A172 (cell line): ENCODE data around the gene HIF3A. TPM values are rescaled to one million over a fixed set of nuclear protein-coding genes. Genes with fewer than 3 reads are reported as not detected.
"Not testable (repeated sequence)": the region's sequence is repeated elsewhere in the genome, so short reads cannot be mapped to it uniquely, and the experiment has no call there.

ENCODE experiments used
- DNase-seq: peaks from one replicate; pipeline ENCODE4 v3.0.0-alpha.2; 2015; ENCODE audit warnings: low spot score
- total RNA-seq: library from RNA; depleted of rRNA; stranded (reverse); fragments of >200 nt; shearing (Covaris generic); gene quantifications from 2 replicates; pipeline ENCODE4 v1.2.3, GENCODE V29; 2014

Gene HIF3A
- total RNA-seq, 1 experiment from 2014 or later, result not detected

- DNase-seq, result no peak
Observed at GRCh38 chr19:46291829-46292228, 5.0 kb upstream of the HIF3A start.

GRCh38 chr19:46294494-46294893 lies 2.3 kb upstream of the HIF3A start:
- no peak for DNase-seq

GRCh38 chr19:46295401-46296201 lies 1.2 kb upstream of the HIF3A start:
- no peak for DNase-seq

GRCh38 chr19:46296202-46296480 lies 701 bp upstream of the HIF3A start:
- DNase-seq, result no peak

GRCh38 chr19:46297700-46298478 lies 1.0 kb downstream of the HIF3A start:
- DNase-seq, result no peak

GRCh38 chr19:46298479-46299003 lies 1.7 kb downstream of the HIF3A start:
- DNase-seq, result no peak

- DNase-seq, result peak; percentile 28
Observed at GRCh38 chr19:46299004-46299509, 2.2 kb downstream of the HIF3A start.

- DNase-seq, result no peak
Observed at GRCh38 chr19:46299695-46300094, 2.9 kb downstream of the HIF3A start.

GRCh38 chr19:46303322-46303690 lies 6.5 kb downstream of the HIF3A start:
- DNase-seq, result no peak

GRCh38 chr19:46303691-46304397 lies 7.0 kb downstream of the HIF3A start:
- DNase-seq, result no peak

GRCh38 chr19:46306501-46306900 lies 9.7 kb downstream of the HIF3A start:
- no peak for DNase-seq

GRCh38 chr19:46308510-46308909 lies 11.7 kb downstream of the HIF3A start:
- DNase-seq, result no peak

- no peak for DNase-seq
Observed at GRCh38 chr19:46309056-46309455, 12.2 kb downstream of the HIF3A start.

- DNase-seq, result no peak
Observed at GRCh38 chr19:46311444-46311843, 14.6 kb downstream of the HIF3A start.

- DNase-seq, result not testable (repeated sequence)
Observed at GRCh38 chr19:46313540-46314469, 17.0 kb downstream of the HIF3A start.

GRCh38 chr19:46317339-46317738 lies 20.5 kb downstream of the HIF3A start:
- no peak for DNase-seq

GRCh38 chr19:46319613-46320012 lies 22.8 kb downstream of the HIF3A start:
- DNase-seq, result no peak

GRCh38 chr19:46320559-46320958 lies 23.7 kb downstream of the HIF3A start:
- DNase-seq, result no peak

GRCh38 chr19:46321653-46322052 lies 24.8 kb downstream of the HIF3A start:
- DNase-seq, result no peak

- not testable (repeated sequence) for DNase-seq
Observed at GRCh38 chr19:46323227-46323626, 26.4 kb downstream of the HIF3A start.

- DNase-seq, result no peak
Observed at GRCh38 chr19:46324277-46324676, 27.4 kb downstream of the HIF3A start.
